Esophagus squamous epithelium (tissue), 4 donors: Measurements from ENCODE around the gene TRMT61A.

Experiments
- CTCF ChIP-seq, 6 experiments: fragments of 450-650 bp in 4 of 6; fragments of 200-600 bp in 2 of 6; sonication (generic) in 2 of 6; IDR thresholded peaks; one replicate each; pipeline ENCODE4 v1.5.1; 2016 to 2019; ENCODE audit warnings: antibody characterized with exemption in 6 of 6, mild to moderate bottlenecking in 4 of 6, moderate library complexity in 4 of 6
- POLR2A ChIP-seq, 4 donors: fragments of 450-650 bp; IDR thresholded peaks; one replicate each; pipeline ENCODE4 v1.6.1; 2017; ENCODE audit warnings: antibody characterized with exemption in 4 of 4, mild to moderate bottlenecking in 4 of 4, moderate library complexity in 3 of 4

GRCh38 chr14:103492156-103492925 is 36.7 kb upstream of the TRMT61A start:
- TF ChIP-seq CTCF (IDR thresholded peaks at IDR 0.05): no peak
- no peak for TF ChIP-seq POLR2A (IDR thresholded peaks at IDR 0.05)
